OCI-LY3 (cell line): ENCODE data around the gene BCLAF1.

Experiments
- CTCF ChIP-seq: fragments of 200-600, 300-600 bp; sonication (generic); IDR thresholded peaks from 2 replicates; pipeline ENCODE4 v1.5.1; 2014; ENCODE audit warnings: antibody characterized with exemption, low read length, low read depth
- EZH2phosphoT487 ChIP-seq: fragments of 200-600 bp; shearing (Covaris generic); IDR thresholded peaks from 2 replicates; pipeline ENCODE4 v1.6.1; 2018; ENCODE audit warnings: antibody characterized with exemption, mixed run types, low read depth

GRCh38 chr6:136210398-136211165 is 79.1 kb downstream of the BCLAF1 start:
- no peak for TF ChIP-seq CTCF
- TF ChIP-seq EZH2phosphoT487: no peak
